SW 1271 (cell line): ENCODE results near the gene UCN2.

Source experiments
- DNase-seq, 2 experiments: peaks; one replicate each; lab custom pipeline; 2025; lab: John Stamatoyannopoulos, UW

UCN2 gene

DNA sequence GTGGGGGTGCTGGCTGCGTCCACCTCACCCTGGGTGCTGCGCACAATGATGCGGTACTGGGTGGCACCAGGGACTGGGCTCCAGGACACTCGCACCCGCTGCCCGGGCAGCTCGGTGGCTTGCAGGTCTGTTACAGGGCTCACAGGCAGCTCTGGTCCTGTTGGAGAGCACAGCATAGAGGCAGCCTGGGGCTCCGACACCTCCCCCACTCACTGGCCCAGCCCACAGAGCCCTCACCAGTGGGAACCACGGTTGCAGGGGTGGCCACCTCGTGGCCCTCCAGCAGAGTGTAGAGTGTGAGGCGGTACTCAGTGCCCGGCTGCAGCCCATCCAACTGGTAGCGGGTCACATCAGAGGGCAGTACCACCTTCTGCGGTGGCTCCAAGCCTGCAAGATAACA lies 27.9 kb upstream of the UCN2 start:
- no peak for DNase-seq

GRCh38 chr3:48588230-48588629 lies 24.6 kb upstream of the UCN2 start:
- DNase-seq, result no peak

- DNase-seq, result no peak
Measured at GRCh38 chr3:48587686-48588085, 24.1 kb upstream of the UCN2 start.

- DNase-seq, result no peak
Measured at GRCh38 chr3:48585411-48585810, 21.8 kb upstream of the UCN2 start.

GRCh38 chr3:48584836-48585235 lies 21.3 kb upstream of the UCN2 start:
- DNase-seq, result no peak

DNA sequence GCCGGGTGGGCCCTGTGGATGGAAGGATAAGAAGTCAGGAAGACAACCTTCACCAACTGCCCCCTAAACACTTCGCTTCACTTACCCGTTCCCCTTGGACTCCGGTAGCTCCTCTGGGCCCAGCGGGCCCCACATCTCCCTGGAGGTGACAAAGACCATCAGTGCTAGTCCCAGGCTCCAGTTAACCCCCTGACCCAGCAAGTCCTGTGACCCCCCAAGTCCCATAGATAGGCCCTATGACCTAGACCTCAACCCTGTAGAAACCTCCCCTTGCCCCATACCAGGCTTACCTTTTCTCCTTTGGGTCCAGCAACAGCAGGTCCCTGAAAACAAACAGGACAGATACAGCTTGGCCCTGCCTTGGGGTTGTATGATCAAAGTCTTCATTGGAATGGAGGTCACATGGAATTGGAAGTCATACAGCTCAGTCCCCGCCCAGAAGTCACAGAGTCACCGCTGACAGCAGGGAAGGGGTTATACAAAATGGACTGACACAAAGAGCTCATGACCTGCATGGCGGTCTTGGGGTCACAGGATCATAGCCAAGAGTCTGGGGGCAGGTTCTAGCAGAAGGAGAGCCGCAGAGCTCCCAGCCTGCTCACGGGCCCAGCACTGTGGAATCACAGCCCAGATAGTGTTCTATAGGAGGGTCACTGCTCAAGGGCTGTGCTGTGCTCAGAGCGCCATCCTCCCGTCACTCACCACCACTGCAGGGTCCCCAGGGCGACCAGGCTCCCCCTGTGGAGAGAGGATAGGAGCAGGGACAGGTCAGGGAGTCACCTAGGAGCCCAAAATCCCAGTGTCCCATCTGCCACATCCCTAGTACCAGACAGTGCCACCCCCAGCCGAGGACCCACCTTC lies 18.3 kb upstream of the UCN2 start:
- no peak for DNase-seq

GRCh38 chr3:48576647-48577046 lies 13.1 kb upstream of the UCN2 start:
- no peak for DNase-seq

DNA sequence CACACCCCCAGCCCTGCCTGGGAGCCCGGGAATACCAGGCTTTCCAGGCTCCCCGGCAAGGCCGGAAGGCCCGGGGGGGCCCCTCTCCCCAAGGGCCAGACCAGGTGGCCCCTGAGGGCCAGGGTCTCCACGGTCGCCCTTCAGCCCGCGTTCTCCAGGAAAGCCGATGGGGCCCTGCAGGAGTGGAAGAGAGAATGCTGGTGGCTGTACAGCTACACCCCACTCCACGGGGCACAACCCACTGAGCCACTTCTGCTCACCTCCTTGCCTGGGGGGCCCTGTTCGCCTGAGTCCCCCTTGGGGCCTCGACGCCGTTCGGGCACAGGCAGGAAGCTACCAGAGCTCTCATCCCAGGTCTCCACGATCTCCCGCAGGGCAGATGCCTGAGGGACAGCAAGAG lies 11.8 kb upstream of the UCN2 start:
- DNase-seq, result no peak

DNA sequence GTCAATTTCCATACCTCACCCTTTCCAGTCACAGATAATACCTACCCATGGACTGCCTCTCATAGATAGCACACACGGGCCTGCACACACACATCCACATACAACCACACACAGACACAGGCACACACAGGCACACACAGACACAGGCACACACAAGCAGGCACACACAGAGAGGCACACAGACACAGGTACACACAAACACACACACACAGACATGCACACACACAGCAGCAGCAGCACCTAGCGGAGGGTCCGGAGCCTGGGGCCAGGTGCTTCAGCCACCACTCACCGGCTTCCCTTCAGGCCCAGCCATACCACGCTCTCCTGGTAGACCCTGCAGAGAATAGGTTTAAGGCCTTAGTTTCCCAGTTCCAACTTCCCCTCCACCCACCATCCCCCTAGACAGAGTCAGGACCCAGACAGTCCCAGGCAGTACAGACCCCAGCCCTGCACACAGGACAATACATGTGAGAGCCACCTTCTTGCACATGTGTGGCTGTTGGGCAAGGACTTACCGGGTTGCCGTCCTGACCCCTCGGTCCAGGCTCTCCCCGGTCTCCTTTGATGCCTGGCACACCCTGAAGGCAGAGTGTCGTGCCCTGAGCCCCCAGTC lies 10.5 kb upstream of the UCN2 start:
- DNase-seq, result no peak

DNA sequence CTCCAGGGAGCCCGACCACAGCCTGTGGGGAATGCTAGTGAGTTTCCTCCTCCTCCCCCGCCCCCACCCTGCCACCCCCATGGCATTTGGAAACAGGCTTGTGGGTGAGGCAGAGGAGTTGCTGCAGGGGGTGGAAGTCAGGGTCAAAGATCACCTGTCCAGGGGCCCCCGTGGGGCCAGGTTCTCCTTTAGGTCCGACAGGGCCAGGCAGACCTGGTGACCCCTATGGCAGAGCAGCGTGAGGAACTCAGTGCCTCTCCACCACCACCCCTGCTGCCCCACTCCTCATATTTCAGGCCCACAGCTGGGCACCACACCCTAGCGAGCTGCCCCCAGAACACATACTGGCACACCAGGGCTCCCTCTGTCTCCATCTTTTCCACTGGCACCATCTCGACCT lies 8.9 kb upstream of the UCN2 start:
- no peak for DNase-seq

- no peak for DNase-seq
Measured at GRCh38 chr3:48571938-48572337, 8.4 kb upstream of the UCN2 start.

GRCh38 chr3:48569808-48570450 lies 6.3 kb upstream of the UCN2 start:
- no peak for DNase-seq

GRCh38 chr3:48569400-48569799 lies 5.8 kb upstream of the UCN2 start:
- DNase-seq, result no peak

GRCh38 chr3:48568476-48568875 lies 4.9 kb upstream of the UCN2 start:
- DNase-seq, result no peak

DNA sequence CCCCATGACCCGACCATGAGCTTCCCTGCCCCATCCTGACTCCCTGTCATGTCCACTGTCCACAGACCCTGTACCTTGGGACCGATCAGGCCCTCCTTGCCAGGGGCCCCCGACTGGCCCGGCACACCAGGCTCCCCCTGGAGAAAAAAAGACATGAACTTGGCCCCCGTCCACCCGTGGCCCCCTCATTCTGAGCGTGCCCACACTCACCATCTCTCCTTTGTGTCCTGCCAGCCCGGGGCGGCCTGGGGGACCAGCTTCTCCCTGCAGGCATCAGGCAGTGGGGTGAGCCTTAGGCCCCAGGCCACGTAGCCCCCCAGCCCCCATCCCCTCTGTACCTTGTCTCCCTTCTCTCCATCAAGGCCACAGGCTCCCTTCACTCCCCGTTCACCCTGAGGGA lies 3.9 kb upstream of the UCN2 start:
- no peak for DNase-seq

DNA sequence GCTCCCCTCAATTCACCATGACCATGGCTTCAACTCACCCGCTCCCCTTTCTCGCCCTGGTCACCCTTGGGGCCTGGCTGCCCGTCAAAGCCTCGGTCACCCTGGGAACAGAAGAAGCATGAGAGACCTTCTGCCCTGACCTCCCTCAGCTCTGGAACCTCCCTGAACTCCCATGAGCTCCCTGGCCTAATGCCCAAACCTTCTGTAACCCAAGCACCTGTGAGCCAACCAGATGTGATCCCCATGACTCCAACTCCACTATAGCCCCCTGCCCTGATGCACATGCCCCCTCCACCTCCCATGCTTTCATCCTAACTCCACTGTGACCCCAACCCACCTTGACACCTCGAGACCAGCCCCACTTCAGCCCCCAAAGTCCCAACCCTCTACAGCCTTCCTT lies 3.5 kb upstream of the UCN2 start:
- no peak for DNase-seq

GRCh38 chr3:48566401-48566760 lies 2.8 kb upstream of the UCN2 start:
- DNase-seq, result no peak

GRCh38 chr3:48565591-48566400 lies 2.2 kb upstream of the UCN2 start:
- peak in 1 of 2 experiments; percentile 33 for DNase-seq

- DNase-seq, result no peak
Measured at GRCh38 chr3:48565186-48565585, 1.6 kb upstream of the UCN2 start.

GRCh38 chr3:48564667-48565066 lies 1.1 kb upstream of the UCN2 start:
- no peak for DNase-seq

DNA sequence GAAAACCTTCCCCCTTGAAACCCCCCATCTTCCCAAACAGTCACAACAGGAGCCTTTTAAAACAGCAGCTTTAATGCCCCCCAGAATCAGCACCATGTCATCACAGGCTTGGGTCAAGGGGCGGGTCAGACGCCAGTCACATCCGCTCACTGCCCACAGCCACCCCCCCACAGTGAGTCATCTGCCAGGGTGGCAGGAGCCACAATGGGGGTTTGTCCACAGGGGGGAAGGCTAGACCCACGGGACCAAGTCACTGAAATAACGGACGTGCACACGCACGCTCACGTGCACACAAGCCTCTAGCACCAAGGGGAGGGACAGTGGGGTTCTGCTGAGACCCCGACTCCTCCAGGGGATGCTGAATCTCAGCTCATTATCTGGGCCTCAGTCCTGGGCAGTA lies 441 bp upstream of the UCN2 start:
- peak; percentile 12 to 60 for DNase-seq

DNA sequence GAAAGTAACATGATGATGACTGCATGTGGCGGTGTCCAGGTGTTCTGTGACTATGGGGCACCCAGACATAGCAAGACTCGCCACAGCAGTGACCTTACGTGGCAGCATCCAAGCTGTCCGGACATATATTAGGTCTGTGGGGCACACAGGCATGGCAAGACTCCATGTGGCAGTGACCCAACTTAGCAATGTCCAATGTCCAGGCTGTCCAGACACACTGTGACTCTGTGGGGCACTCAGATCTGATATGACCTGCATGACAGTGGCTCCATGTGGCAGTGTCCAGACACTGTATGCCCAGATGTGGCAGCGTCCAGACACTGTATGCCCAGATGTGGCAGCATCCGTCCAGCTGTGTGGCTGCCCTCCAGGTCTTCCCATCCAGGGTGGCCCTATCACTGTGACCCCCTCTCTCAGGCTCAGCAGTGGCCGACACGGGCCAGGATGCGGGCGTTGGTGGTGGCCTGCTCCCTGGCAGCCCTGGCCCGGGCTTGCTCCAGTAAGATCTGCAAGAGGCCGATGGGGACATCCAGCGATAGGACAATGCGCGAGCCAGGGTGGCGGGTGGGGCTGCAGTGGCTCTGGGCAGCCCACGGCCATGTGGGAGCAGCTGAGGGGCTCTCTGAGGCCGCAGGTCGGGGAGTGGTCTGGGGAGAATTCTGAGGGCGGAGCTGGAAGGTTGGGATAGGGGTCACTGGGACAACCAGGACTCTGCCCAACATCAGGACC lies 1.1 kb downstream of the UCN2 start:
- DNase-seq, result no peak
